DOHH2 (cell line): ENCODE data around the gene ABCD2.
A peak's percentile ranks its signal among the peaks of the same experiment; 100 is the strongest.

ENCODE experiments used
- H3F3A ChIP-seq: fragments of 200-600 bp; sonication (generic), shearing (Covaris generic); 2 replicates; pipeline ENCODE4 v1.6.0; 2016; ENCODE audit warnings: antibody characterized with exemption, mild to moderate bottlenecking; ENCODE audit not compliant: control insufficient read depth, insufficient read depth
- H3K27ac ChIP-seq: fragments of 200-600 bp; sonication (generic); 2 replicates; pipeline ENCODE4 v1.5.1; 2014; ENCODE audit warnings: low read depth, mild to moderate bottlenecking, low read length, moderate library complexity
- H3K27me3 ChIP-seq: fragments of 200-600 bp; sonication (generic); 2 replicates; pipeline ENCODE4 v1.6.1; 2014; ENCODE audit warnings: mild to moderate bottlenecking, low read length, mixed read lengths; ENCODE audit not compliant: control insufficient read depth
- H3K36me3 ChIP-seq: fragments of 200-600 bp; sonication (generic); 2 replicates; pipeline ENCODE4 v1.6.1; 2014; ENCODE audit warnings: mild to moderate bottlenecking, low read length, moderate library complexity, mixed read lengths; ENCODE audit not compliant: control insufficient read depth
- H3K4me1 ChIP-seq: fragments of 200-600 bp; sonication (generic); 2 replicates; pipeline ENCODE4 v1.6.1; 2014; ENCODE audit warnings: mild to moderate bottlenecking, low read length, mixed read lengths; ENCODE audit not compliant: control insufficient read depth
- H3K4me2 ChIP-seq: fragments of 200-600 bp; sonication (generic); 2 replicates; pipeline ENCODE4 v1.6.0; 2014; ENCODE audit warnings: mild to moderate bottlenecking, low read length, moderate library complexity
- H3K4me3 ChIP-seq: fragments of 200-600 bp; sonication (generic); 2 replicates; pipeline ENCODE4 v1.5.1; 2014; ENCODE audit warnings: mild to moderate bottlenecking, low read length, mixed read lengths
- H3K79me2 ChIP-seq: fragments of 200-600 bp; sonication (generic); 2 replicates; pipeline ENCODE4 v1.6.1; 2014; ENCODE audit warnings: mild to moderate bottlenecking, low read length, mixed read lengths; ENCODE audit not compliant: control insufficient read depth
- H3K9me2 ChIP-seq: fragments of 200-600 bp; sonication (generic); replicated peaks from 2 replicates; pipeline ENCODE4 v1.6.1; 2014; ENCODE audit warnings: mild to moderate bottlenecking, low read length, mixed read lengths; ENCODE audit not compliant: control insufficient read depth
- H3K9me3 ChIP-seq: fragments of 200-600 bp; sonication (generic); 2 replicates; pipeline ENCODE4 v1.6.1; 2014; ENCODE audit warnings: antibody characterized with exemption, low read length, mixed read lengths; ENCODE audit not compliant: control insufficient read depth, insufficient read depth
- H4K20me1 ChIP-seq: fragments of 200-600 bp; sonication (generic); 2 replicates; pipeline ENCODE4 v1.6.0; 2014; ENCODE audit warnings: low read depth, mild to moderate bottlenecking, antibody characterized with exemption, low read length, moderate library complexity; ENCODE audit not compliant: control insufficient read depth, insufficient read depth
- CTCF ChIP-seq: fragments of 200-600 bp; sonication (generic); IDR thresholded peaks from one replicate; pipeline ENCODE4 v1.5.1; 2014; ENCODE audit warnings: antibody characterized with exemption, mild to moderate bottlenecking, low read depth, low read length; ENCODE audit not compliant: poor library complexity, severe bottlenecking
- EZH2phosphoT487 ChIP-seq: fragments of 200-600 bp; sonication (generic); IDR thresholded peaks from 2 replicates; pipeline ENCODE4 v1.6.1; 2017; ENCODE audit warnings: borderline replicate concordance, mild to moderate bottlenecking, antibody characterized with exemption, low read length, moderate library complexity, mixed read lengths

ABCD2 gene

GRCh38 chr12:39621670-39622069, 2.1 kb upstream of the ABCD2 start:
- Histone ChIP-seq H3K9me3 (no peaks in the 10 kb centered on the region), H3K4me3 (no peak overlapping the region), H3K79me2 (no peaks in the 10 kb centered on the region), H3K4me1 (peaks cover 33% of the 10 kb centered on the region), H3K27me3 (no peaks in the 10 kb centered on the region; the same call in 1 of the 2 replicates), H3K27ac (no peak overlapping the region), H4K20me1 (no peaks in the 10 kb centered on the region), H3K36me3 (no peaks in the 10 kb centered on the region), H3K9me2 (no peaks in the 10 kb centered on the region), H3F3A (peaks cover 3% of the 10 kb centered on the region), H3K4me2 (peak overlapping the region; percentile 87; the same call in 1 of the 2 replicates)
- TF ChIP-seq CTCF: no peak
- TF ChIP-seq EZH2phosphoT487: no peak

- Histone ChIP-seq H3K36me3 (no peaks in the 10 kb centered on the region), H3K27ac (peak overlapping the region; percentile 31; the same call in 1 of the 2 replicates), H3K4me1 (peaks cover 33% of the 10 kb centered on the region), H3K27me3 (no peaks in the 10 kb centered on the region; the same call in 1 of the 2 replicates), H3K79me2 (no peaks in the 10 kb centered on the region), H3K9me3 (no peaks in the 10 kb centered on the region), H3K9me2 (no peaks in the 10 kb centered on the region), H3F3A (peaks cover 3% of the 10 kb centered on the region), H4K20me1 (no peaks in the 10 kb centered on the region), H3K4me3 (peak overlapping the region; percentile 71), H3K4me2 (peak overlapping the region; percentile 87)
- TF ChIP-seq EZH2phosphoT487 (no peak), CTCF (no peak)
These were observed 1.4 kb upstream of the ABCD2 start for GRCh38 chr12:39620659-39621658.

- Histone ChIP-seq H3K4me3 (peak overlapping the region; percentile 71), H3K9me2 (no peaks in the 10 kb centered on the region), H3K4me1 (peaks cover 33% of the 10 kb centered on the region), H3K79me2 (no peaks in the 10 kb centered on the region), H3K4me2 (peak overlapping the region; percentile 87), H3K27me3 (no peaks in the 10 kb centered on the region; the same call in 1 of the 2 replicates), H3K36me3 (no peaks in the 10 kb centered on the region), H3F3A (peaks cover 3% of the 10 kb centered on the region), H3K27ac (no peak overlapping the region), H4K20me1 (no peaks in the 10 kb centered on the region), H3K9me3 (no peaks in the 10 kb centered on the region)
- TF ChIP-seq EZH2phosphoT487: no peak
- TF ChIP-seq CTCF: no peak
These were observed 315 bp downstream of the ABCD2 start for GRCh38 chr12:39619316-39619659.
